NCI-H187 (cell line): ENCODE measurements around the gene PDE8B.

Experiments
- DNase-seq, 2 experiments: peaks; one replicate each; lab custom pipeline; 2025; lab: John Stamatoyannopoulos, UW

Gene PDE8B

DNA sequence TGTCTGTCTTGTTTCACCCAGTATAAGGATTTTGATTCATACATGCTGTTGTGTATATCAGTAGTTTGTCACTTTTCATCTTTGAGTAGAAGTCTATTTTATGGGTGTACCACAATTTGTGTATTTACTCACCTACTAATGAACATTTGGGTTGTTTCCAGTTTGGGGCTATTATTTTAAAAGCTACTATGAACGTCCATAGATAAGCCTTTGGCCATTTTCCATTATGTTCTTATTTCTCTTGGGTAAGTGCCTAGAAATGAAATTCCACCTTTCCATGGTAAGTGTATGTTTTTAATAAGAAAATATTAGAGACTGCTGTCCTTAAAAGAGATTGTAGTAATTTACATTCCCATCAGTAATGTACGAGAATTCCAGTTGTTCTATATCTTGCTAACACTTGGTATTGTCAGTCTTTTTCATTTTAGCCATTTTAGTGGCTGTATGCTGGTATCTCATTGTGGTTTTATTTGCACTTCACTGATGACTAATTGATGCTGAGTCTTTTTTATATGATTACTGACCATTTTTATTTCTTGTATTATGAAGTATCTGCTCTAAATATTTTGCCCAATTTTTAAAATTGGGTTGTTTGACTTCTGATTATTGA is 17.9 kb upstream of the PDE8B start:
- DNase-seq = no peak

DNA sequence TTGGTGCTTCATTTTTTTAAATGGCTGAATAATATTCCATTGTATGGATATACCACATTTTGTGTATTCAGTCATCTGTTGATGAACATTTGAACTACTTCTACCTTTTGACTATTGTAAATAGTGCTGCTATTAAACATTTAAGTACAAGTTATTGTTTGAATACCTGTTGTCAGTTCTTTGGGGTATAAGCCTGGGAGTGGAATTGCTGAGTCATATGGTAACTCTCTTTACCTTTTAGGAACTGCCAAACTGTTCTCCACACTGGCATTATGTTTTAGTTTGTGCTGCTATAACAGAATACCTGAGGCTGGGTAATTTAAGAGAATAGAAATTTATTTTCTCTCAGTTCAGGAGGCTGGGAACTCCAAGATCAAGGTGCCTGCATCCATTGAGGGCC is 15.7 kb upstream of the PDE8B start:
- DNase-seq = no peak

DNA sequence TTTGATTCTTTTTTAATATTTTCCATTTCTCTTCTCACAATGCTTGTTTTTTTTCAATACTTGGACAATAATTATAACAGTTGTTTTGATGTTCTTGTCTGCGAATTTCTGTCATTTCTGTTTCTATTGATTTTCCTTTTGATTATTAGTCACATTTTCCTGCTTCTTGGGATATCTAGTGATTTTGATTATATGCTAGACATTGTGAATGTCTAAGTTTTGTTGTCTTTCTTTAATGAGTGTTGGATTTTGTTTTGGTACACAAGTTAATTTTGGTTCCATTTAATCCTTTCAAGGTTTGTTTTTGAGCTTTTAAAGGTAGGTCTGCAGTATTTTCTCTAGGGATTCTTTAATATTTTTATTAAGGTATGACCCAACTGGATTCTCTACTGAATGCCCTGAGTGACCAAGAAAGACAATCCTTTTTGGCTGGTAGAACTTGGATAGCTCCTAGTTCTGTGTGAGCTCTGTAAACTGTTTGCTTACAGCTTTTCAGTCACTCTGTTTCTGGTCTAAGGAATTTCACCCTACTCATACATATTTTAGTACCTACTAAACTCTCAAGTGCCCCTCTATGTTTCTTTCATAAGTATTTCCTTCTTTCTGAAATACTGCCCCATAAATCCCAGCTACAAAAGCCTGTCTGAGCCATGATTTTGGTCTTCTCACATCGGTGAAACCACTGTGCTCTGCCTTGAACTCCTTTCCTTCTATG is 12.5 kb upstream of the PDE8B start:
- DNase-seq = no peak

DNA sequence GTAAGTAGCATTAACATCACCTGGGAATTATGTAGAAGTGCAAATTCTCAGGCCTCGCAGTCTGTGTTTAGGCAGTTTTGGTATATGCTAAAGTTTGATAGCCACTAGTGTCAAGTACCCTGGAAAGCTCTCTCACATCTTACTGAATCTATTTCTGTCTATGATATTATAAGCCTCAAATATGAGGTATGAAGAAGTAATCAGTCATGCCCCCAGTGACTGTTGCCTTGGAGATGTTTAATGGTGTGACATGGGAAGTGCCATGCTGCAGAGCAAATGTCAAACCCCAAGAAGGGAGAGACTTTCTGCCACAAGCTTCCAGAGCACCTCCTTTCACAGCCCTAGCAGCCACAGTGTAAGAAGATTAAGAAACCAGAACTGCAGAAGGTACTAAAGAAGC is 9.8 kb upstream of the PDE8B start:
- DNase-seq = no peak

DNA sequence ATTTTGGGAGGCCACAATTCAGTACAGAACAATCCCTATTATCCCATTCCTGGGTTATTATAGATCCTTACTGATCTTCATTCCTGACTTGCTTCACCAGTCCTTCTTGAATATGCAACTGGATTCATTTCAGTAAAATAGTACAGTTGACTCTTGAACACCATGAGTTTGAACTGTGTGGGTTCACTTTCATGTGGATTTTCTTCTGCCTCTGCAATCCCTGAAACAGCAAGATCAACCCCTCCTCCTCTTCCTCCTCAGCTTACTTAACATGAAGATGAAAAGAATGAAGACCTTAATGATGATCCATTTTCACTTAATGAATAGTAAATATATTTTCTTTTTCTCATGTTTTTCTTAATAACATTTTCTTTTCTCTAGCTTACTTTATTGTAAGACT is 8.3 kb upstream of the PDE8B start:
- DNase-seq = no peak

DNA sequence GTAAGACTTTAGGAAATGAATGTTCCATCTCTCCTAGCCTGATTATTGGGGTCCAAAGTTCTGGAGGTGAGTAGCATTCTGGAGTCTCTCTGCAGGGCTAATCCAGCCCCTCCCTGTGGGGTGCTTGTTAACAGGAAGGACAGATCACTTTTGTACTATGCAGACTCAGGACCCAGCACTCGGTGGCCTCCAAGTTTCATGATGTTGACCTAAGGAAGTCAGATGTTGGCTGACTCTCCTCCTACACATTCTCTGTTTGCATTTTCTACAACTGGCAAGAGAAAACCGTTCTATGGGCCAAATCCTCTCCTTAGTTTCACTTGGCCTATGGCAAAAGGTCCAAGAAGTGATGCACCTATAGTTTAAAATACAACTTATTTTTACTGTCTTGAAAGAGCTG is 5.5 kb upstream of the PDE8B start:
- DNase-seq = no peak

DNA sequence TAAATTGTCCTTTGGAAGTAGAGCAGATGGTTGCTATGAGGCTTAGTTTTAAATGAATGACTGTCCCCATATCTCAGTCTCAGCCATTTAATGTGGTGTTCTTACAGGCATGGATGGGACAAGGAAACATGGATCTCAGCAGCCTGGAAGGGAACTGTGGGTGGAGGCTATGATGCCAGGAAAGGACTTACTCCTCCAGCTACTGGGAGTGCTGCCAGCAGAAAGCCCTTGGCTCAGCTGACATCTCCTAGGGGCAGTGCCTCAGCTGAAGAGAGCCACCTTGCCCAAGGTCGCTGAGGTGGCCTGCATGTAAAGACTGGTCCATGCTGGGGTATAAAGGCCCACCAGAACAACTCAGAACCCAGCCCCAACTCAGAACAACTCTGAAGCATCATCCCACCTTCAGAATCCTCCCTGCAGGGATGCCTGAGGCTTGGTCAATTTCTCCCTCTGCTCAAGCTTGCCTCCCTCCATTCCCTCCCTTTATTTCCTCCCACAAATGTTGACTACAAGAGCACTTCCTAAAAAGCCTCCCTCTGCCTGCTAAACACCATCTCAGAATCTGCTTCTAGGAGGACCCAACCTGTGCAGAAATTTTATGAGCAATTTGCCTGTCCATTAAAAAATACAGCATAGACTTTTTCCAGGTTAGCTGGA is 1.8 kb upstream of the PDE8B start:
- no peak for DNase-seq

DNA sequence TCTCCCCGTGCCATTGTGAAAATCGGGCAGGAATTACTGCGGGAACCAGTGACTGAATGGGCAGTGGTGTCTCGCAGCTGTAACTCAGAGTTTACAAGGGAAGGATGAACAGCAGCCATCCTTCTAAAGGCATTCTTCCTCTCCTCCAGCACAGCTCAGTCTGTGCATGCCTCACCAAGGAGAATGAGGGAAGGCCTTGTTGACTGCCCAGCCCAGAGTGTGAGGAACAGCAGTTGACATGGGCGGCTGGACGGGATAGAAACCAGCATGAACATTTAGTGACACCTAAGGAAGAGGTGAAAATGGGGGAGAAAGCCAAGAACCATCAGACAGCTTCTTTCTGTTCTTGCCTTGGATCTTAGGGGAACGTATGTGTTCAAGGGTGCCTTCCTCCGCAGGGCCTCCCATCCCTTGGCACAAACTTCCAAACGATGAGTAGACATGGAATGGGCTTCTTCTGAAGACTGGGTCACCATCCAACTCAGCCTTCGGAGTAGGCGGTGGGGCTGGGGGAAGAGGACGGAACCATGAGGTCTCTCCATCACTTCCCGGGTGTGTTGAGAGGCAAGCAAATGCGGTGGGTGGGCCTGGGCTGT is 887 bp upstream of the PDE8B start:
- DNase-seq = no peak

DNA sequence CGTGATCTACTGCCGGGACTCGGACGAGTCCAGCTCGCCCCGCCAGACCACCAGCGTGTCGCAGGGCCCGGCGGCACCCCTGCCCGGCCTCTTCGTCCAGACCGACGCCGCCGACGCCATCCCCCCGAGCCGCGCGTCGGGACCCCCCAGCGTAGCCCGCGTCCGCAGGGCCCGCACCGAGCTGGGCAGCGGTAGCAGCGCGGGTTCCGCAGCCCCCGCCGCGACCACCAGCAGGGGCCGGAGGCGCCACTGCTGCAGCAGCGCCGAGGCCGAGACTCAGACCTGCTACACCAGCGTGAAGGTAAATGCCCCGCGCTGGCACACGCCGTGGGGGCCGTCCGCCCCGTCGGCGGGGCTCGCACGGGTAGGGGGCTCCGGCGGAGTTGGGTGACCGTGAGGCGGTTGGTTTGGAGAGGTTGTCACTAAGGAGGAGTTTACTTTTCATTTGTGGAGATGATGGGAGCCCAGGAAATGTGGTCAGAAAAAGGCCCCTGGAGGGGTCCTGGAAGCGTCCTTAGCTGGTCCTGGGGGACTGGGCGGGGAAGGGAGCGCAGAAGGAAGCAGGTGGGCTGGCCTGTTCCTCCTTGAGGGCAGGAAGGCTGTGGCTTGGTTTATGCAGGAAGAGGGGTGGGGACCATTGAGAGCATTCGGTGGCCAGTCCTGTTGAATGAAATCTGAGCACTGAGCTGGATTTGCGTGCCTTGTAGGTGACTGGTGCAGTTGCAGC is 647 bp downstream of the PDE8B start:
- DNase-seq = peak in 1 of 2 experiments; percentile 9

DNA sequence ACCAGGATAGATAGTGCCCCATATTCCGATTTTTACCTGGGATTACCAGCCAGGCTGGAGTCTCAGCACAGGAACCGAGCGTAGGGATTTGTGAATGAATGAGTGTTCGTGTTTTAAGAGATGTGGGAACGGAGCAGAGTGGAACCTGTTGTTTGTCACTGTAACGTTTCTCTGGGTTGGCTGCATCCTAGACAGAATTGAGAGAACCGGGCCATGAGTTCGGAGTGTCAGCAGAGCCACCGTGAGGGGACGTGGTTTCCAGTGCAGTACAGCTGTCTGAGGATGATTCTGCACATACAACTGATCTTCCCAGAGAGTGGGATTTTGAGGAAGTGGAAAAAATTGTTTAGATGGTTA is 1.2 kb downstream of the PDE8B start:
- DNase-seq = no peak

DNA sequence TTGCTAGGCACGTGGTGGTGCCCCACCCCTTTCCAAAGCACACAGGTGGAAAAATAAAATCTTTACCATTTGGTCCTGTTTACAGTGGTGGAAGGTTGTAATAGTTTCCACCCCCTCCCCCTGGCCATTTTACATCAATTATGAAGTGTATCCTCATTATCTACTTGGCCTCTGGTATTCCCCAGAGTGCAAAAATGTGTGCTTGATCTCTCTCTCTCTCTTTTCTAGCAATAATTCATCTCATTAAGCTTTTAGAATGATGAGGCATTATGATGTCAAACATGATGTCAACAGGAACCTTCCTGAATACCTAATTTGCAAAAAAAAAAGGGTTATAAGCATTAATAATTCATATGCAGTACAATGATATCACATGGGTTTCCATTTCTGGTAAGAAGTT is 3.1 kb downstream of the PDE8B start:
- DNase-seq = no peak

DNA sequence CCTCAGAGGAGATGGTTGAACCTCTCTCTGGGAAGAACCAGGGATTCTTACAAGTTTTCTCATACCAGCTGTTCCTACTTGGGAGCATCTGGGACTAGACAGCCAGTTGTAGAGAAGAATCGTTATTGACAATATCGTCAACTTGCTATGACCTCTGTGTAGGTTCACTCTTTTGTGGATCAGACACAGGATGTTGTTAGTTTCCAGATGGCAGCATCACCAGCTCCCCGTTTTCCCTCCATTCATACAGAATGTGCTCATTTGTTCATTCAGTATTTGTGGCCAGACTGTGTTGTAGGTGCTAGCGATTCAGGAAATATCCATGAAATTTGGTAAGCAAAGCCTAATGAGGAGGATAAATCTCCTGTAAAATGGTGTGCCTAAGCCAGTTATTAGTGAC is 3.7 kb downstream of the PDE8B start:
- no peak for DNase-seq

DNA sequence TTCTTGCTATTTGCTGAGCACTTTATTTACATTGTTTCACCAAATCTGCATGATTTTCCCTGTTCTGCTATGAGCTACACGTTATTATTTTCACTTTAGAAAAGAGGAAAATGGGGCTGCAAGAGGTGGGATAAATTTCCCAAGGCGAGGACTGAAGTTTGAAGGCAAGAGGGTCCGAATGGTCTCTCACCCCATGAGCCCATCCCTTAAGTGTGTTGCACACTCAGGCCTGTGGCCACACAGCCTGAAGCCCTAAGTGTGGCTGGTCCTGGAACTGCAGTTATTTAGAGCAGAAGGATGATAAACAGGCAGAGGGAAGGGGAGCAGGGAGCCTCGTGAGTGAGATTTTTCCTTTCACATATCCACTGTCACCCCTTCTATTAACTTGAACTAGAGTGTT is 7.8 kb downstream of the PDE8B start:
- no peak for DNase-seq

DNA sequence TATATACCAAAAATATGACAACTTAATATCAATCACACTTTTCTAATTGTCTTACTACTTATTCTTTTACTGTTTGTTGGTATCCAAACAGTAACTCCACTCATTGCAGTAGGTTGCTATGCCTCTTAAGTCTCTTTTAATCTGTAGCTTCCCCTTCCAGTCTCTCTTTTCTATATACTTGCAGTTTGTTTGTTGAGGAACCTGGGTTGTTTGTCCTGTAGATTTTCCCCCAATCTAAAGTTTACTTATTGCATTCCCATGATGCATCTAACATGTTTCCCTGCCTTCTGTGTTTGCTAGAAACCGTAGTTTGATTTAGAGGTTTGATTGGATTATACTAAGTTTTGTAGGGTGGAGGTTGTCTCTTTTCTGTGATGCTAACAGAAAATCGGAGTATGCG is 10.6 kb downstream of the PDE8B start:
- DNase-seq = no peak

DNA sequence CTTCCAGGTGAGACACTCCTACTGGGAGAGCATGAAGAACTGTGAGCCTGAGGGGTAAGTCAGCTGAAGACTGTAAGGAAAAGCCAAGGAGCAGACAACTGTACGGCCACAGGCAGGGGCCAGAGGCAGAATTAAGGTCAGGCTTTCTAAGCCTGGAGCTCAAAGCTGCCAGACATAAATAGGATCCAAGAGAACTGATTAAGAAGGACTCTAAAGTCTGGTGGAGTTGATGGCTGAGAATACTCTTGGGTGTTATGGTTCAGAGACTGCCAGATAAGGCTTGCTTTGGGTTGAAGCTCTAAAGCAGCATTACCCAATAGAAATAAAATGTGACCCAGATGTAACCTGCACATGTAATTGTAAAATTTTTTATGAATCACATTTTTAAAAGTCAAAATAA is 12.2 kb downstream of the PDE8B start:
- DNase-seq = no peak

DNA sequence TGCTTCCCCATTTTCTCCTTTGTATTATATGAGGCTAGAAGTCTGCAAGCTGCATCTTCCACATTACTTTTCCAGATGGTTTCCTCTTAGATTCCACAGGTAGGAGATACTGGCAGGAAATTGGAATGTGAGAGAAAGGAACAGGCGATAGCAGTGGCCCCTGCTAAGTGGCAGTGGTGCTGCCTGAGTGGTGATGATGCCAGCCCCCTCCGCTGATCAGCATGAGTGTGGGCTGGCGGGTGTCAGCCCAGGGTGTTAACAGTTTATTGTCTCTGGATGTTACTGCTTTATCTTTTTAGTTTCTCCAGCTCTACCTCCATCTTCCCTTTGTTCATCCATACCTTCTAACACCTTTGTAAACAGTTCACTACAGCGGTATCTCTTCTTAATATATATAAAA is 13.2 kb downstream of the PDE8B start:
- DNase-seq = no peak

DNA sequence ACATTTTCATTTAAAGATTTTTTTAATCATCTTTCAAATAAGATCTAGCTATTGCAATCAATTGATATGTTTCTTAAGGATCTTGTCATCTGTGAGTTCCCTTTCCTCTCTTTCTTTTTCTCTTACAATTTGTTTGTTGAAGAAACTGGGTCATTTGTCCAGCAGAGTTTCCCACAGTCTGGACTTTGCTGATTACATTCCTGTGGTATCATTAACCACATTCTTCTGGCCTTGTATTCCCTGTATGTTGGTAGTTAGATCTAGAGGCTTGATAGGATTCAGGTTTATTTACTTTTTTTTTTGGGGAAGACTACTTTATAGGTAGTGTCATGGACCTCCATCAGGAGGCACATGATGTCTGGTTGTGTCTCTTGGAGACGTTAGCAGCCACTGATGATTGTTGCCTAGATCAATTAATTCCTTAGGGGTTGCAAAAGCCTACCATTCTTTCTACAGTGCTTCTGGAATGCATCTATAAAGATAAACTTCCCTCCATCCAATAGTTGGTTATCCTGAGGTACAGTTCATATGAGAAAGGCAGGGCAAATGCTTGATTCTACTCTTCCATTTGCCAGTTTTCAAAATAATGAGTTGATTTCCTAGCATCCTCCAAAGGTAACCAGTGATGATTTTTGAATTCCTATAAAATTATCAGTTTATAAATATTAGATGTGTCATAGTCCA is 14.3 kb downstream of the PDE8B start:
- no peak for DNase-seq

DNA sequence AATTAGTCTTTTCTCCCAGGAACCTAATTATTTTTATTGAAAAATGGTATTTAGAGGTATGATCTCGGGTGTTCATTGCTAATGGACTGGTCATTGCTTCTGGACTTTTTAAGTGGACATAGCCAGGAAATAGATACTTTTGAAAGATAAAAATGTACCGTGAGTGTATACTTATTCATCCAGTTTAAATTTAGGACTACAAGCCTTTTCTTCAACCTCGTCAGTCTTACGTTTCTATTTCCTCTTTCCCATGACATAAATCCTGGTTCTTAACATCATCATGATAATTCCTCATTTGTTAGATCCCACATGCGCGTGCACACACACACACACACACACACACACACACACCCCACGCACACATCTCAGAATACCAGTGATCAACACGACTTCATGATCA is 15.1 kb downstream of the PDE8B start:
- DNase-seq = no peak

DNA sequence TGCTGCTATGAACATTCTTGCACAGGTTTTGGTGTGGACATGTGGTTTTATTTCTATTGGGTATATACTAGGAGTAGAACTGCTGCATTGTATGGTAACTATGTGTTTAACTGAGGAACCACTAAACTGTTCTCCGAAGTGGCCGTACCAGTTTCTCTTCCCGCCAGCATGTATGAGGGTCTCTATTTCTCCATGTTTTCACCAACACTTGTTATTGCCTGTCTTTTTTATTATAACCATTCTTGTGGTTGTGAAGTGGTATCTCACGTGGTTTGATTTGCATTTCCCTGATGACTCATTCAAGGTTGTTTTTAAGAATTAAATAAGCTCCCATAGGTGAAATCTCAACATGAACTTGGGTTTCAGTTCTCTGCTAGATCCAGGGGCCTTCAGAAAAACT is 19.4 kb downstream of the PDE8B start:
- no peak for DNase-seq

DNA sequence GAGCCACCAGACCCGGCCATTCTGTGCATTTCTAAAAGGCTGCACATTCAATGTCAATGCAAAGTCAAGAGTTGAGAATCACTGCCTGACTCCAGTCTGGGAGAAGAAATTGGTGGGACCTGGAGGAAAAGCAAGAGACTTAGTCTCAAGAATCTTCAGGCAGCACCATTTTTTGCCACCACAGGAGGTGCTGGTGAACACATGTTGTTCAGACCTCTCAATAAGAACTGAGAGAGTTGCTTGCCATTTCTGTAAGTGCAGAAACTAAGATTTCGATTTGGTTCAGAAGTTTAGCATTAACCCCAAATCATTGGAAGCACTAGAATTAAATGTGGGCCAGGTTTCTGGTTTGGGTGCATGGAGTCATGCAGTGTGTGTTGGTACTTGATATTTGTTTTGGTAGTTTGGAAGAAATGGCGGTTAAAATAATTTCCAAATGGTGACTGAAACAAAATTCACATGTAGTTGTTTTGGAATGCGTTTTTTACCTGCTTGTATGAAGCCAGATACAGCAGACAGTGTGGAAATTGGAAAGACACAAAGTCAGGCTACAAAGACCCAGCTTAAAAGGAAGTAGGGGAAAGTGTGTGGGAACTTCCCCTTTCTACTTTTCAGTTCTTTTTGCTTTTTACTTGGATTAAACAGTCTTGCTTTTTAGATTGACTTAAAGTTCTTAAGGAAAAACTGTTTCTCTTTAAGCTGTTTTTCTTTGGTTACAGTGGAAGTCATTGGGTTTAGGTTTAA is 20.4 kb downstream of the PDE8B start:
- no peak for DNase-seq

DNA sequence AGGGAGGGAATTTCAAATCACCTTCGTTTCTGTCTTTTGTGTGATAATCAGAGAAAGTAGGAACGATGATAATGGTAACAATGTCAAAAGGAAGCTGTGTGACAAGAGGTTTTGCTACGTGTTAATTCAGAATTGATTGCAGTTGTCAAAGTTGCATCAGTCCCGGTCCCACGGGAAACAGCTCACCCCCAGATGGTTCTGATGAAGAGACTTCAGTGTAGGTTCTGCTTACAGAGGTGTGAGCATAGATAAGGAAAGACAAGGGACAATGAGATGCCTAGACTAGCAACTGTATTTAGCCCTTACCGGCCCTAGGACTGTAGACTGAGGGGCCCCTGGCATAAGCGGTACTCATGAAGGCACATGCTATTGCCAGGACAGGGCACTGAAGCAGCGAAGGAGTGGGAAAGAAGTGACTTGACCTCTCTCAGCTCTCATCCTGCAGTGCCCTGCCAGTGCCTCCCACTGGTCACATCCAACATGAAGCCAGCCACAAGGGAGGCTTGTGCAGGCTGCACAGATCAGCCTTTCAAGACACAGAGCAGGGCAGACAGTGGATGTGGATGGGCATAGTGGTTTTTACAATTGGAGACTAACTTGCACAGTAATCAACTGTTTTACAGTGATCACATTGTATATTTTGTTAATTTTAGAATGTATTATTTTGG is 21.1 kb downstream of the PDE8B start:
- DNase-seq = no peak
